SHP77 treated with DMSO at 0.1 percent for 48 hours (cell line): ENCODE results near the gene FARS2.

Experiments
- DNase-seq: peaks from one replicate; lab custom pipeline; 2025; lab: John Stamatoyannopoulos, UW

The FARS2 gene

GRCh38 chr6:5378331-5378730, 117.0 kb downstream of the FARS2 start:
- no peak for DNase-seq

- peak; percentile 28 for DNase-seq
Measured at GRCh38 chr6:5379647-5380242, 118.4 kb downstream of the FARS2 start.

- DNase-seq, result no peak
Measured at GRCh38 chr6:5383856-5384255, 122.5 kb downstream of the FARS2 start.

DNA sequence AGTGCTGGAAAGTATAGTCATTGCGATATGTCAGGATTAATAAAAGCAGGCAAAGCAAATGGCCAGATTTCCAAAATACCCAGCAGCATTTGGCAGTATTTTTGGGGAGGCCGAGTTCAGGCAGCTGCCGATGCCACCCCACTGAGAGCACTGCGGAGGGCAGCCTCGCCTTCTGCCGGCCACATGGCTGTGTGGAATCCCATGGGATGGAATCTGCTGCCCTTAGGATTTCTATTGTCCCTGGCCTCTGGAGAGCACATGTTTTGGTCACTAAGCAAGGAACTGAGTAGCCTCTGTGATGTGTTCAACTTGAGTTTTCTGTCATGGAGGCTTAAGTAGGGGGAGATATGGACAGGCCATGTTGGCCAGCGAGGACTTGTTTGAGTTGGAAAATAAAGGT, 123.0 kb downstream of the FARS2 start:
- no peak for DNase-seq

DNA sequence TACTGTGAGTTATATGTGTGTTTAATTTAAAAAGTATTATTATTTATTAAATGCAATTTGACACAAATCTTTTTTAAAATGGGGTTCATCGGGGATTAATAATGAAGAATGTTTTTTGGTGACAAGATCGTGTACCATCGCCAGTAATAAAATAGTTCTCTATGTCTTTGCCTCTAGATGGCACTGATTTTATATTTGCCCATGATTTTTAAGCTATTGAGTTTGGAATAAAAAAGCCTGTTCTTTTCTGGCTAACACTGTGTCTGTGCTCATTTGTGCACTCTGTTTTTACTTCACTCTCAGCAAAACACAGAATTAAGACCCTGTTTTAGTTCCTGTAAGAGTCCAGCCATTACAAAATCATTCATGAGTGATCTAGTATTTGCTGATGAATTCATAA, 127.0 kb downstream of the FARS2 start:
- no peak for DNase-seq

DNA sequence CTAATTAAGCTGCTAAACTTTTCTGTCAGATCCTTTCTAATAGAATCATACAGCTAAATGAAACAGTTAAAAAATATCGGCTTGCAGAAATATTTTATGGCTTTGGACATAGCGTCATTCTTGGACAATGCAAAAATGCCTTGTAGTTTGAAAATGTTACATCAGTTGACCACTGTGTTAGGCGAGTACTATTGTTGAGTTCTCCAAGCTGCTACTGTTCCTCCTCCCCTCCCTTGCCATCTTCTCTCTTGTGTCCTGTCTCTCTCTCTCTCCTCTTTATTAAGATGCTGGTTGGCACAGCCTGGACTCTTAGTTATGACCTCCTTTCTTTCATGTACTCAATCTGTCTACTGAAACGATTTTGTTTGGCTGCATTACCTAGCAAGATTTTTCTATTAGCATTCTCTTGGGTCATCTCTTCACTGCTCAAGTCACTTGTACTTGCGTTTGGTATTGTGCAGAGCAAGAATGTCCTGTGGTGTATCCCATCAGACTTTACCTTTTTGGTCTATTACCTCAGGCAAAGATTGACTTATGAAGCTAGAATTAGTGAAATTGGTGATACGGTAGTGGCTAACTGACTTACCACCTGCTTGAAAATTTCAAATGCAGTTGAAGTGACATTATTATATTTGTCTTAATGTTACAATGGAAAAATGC, 127.9 kb downstream of the FARS2 start:
- no peak for DNase-seq

DNA sequence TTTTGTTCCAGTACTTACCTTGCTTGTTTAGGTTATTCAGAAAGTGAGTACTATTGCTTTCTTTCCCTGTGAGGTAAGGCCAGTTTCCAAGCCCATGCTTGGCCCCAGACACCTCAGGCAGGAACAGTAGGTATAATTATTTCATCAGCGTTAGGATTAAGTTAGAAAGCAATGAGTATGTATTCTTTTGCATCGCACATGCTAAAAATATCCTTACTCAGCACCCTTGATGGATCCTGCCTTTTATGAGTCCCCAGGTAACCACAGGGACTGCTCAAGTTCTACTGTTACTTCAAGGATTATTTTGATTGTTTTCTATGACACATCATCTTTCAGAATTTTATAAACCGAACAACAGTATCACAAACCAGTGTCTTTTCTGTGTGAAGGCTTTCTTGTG, 128.9 kb downstream of the FARS2 start:
- DNase-seq, result no peak

DNA sequence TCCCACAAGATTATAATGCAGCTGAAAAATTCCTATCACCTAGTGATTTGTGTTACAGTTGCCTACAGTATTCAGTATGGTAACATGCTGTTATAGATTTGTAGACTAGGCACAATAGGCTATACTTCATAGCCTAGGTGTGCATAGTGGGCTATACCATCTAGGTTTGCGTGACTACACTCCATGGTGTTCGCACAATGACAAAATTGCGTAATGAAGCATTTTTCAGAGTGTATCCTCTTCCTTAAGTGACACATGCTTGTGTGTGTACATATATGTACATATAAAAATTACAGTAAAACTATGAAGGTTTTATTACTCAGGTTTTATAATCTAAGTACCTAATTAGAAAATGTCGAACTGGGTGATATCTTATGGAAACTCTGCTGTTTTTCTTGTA, 133.0 kb downstream of the FARS2 start:
- no peak for DNase-seq

DNA sequence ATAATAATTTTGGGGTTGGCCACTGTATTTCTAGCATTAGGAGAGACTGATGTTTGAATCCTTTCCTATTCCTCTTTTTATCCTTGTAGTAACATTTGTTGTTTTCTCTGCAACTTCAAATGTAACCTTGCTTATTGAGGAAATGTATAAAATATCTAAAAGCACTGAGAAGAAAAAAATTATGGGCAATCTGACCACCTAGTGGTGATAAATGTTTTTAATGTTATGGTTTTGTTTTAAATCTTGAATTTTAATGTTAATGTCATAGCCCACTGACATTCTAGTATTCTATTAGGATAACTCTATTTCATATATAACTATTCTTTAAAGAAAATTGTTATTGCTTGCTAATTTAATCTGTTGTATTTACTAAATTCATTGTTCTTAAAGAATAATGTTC, 134.4 kb downstream of the FARS2 start:
- no peak for DNase-seq

- DNase-seq, result peak; percentile 13
Measured at GRCh38 chr6:5398530-5398929, 137.2 kb downstream of the FARS2 start.

DNA sequence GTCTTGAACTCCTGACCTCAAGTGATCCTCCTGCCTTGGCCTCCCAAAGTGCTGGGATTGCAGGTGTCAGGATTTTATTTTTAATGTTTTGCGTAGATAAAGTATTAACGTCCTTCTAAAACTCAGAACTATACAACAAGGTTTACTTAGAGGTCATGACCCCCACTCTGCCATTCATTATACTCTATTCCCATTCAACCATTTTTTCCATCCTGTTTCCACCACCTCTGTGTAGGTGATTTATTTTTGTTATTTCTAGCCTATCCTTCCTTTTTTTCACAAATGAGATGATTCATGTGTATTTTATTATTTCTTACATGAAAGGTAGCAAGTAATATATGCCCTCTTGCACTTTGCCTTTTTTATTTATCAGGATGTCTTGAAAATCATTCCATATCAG, 138.1 kb downstream of the FARS2 start:
- DNase-seq, result no peak

GRCh38 chr6:5401845-5402738, 140.8 kb downstream of the FARS2 start:
- peak; percentile 7 for DNase-seq

DNA sequence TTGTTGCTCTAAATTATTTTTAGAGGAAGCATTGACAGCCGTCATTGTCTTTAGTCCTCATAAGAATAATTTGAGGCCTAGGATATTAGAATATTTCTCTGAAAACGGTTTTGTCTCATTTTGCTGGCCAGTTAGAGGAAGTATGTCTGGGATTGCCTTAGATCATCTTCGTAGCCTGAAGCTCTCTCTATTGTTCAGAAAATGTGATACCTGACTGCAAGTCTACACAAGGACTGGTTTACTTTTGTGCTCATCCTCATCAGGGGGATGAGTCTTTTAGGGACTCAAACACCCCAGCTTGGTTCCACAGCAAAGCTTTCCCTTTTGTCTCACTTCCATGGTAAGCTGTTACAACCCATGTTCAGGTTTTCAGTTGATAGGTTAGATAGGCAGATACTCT, 141.8 kb downstream of the FARS2 start:
- no peak for DNase-seq

DNA sequence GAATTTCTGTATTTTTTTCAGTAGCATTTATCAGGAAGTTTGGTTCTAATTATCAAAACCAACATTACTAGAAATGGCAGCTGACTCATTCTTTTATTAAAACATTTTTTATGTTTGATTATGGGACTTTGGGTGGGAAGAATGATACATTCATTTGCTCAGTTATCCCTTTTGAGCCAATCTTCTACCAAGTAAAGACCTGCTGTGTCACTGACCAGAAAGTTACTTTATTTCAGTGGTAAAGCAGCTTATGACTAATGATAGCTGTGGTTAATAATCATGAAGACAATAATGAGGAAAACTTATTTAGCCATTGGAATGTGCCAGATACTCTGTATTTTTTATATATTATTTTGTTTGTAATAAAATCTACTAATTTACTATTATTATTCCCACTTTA, 142.3 kb downstream of the FARS2 start:
- DNase-seq, result no peak

GRCh38 chr6:5405976-5406375, 144.7 kb downstream of the FARS2 start:
- no peak for DNase-seq

DNA sequence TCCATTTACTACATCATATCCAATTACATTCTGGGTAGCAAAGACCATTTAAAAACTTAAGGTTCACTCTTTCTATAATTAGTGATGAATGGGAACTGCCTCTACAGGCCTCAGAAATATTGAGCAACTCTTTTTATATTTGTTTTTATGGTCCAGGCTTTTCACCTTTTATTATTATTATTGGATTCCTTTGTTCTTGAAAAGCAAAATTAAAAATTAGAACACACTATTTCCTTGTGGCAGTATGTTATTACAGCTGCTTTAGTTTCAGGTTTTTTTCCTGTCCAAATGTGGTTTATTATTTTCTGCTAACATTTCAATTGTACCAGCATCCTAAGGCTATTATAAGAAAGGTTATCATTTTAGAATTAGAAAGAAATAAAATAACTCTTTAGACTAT, 150.1 kb downstream of the FARS2 start:
- DNase-seq, result no peak

DNA sequence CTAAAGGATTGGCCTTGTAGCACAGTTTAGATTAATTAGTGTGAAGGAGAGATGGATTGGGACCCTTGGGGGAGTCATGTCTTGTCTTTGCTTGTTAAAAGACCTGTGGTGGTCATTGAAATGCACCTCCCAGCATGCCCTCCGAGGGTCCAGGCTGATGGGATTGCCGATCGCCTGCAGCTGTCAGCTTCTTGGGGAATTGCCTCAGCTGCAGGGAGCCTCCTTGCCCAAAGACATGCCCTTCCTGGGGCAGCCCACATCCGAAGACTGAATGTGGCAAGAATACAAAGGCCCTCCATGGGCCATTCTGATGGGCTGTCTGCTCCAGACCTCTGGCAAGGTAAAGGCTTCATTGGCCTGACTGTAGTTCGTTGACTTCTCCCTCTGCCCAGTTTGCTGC, 150.7 kb downstream of the FARS2 start:
- DNase-seq, result no peak

DNA sequence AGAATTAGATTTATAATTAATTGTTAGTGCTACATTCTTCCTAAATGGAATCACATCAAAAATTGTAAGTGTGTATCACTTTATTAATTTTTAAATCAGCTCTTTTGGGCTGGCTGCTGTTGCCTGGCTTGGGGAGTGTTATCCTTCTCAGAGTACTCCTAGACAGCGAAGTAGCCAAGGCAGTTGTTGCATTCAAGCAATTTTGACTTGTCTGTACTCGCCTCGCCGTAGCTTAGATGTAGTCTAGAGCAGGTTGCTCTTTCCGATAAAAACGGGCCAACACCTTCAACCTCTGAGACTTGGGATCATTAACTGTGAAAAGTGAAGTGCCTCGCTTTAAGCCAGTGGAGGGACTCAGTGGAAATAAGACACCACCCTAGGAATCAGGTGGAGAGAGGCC, 151.3 kb downstream of the FARS2 start:
- no peak for DNase-seq

GRCh38 chr6:5416250-5416649, 154.9 kb downstream of the FARS2 start:
- no peak for DNase-seq

- DNase-seq, result peak; percentile 52
Measured at GRCh38 chr6:5422321-5422915, 161.1 kb downstream of the FARS2 start.

GRCh38 chr6:5423251-5423650, 161.9 kb downstream of the FARS2 start:
- no peak for DNase-seq

DNA sequence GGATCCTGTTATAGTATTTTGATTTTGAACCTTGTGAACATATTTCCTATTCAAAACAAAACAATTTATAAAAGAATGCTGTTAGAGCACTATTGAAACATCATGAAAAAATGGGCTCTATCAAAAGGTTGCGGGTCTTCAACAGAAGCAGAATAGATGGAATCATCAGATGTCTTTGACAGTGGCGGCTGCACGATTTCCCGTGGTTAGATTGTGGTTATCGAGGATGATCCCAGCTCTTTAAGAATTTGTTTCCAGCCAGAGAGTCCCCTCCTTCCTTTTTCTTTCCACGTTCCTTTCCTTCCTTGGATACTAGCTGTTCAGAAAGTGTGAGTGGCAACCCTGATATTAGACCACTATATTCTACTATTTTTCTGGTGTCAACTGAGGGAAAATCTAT, 163.4 kb downstream of the FARS2 start:
- no peak for DNase-seq

- peak; percentile 67 for DNase-seq
Measured at GRCh38 chr6:5425267-5425666, 164.0 kb downstream of the FARS2 start.
